ENCODE measurements around the gene CXCR6. TPM values are rescaled to one million over a fixed set of nuclear protein-coding genes. Genes with fewer than 3 reads are reported as not detected.

CXCR6 gene
- total and polyA plus RNA-seq, 2 of the 8 experiments (the other 6 are each of a cell fraction or from before 2014, with no cell fraction given): not detected

DNA sequence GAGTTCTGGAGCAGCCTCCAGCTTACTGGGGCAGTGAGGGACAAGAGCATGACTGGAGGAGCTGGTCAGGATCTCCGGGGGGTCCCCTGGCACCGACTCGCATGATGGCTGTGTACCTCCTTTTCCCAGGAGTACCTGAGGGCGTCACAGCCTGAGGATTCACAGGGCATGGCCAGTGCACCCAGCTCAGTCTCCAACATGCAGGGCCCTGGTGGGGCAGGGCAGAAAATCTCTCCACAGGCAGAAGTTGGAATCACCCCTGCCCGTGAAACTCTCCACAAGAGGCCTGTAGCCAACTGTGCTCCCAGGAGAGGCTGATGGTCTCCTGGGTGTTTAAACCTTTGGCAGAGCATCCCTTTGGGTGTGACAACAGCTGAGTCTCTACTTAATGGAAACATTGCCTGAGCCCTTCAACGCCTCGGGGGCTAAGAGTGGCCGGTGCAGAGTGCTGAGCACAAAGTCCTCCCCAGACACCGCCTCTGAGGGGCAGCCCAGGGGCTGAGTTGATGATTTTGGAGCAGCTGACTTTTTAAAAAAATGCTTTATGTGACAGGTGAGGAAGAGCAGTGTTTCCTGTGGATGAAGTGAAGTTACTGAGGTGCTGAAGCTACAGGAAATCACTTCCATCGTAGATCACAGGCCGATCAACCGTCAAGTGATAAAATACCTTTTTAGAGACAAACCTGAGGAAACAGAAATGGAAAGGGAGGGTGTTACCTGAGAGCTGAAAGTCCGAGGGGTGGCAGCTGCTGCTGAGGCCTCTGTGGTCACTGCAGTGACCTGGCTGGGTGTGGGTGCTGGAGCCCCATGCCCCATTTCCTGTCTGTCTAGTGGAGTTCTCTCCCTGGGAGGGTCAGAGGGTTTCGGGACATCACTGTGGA, 21.9 kb upstream of the CXCR6 start:
- no peak overlapping the region for H3K27ac ChIP-seq (ENCODE audit: low read depth, low read length)
- no peak overlapping the region for H4K8ac ChIP-seq (ENCODE audit: extremely low read depth, insufficient read depth, low read length)
- WGBS, 2 experiments (ENCODE audit: extremely low coverage in 1 of 2, insufficient coverage in 1 of 2, insufficient read length in 1 of 2, insufficient replicate concordance in 2 of 2, low coverage in 1 of 2, low lambda C conversion rate in 2 of 2, missing lambda C conversion rate in 1 of 2): 92% methylated on average over 14 of the region's 14 CpGs; no CpG with 5 or more reads in 1 of the 2 experiments
- no peak overlapping the region for H2BK5ac ChIP-seq (ENCODE audit: low read depth, low read length)
- no peak overlapping the region for H3K4ac ChIP-seq (replicated peaks; ENCODE audit: insufficient read length, low read depth, low read length)
- no peak overlapping the region for H3K4me3 ChIP-seq (ENCODE audit: extremely low read depth in 1 of 4, insufficient read depth in 2 of 4, low read depth in 3 of 4, low read length in 4 of 4)
- no peaks in the 10 kb centered on the region for H3K27me3 ChIP-seq (replicated peaks in 1 of 4; ENCODE audit: control insufficient read depth in 3 of 4, extremely low read depth in 1 of 4, insufficient read depth in 3 of 4, low read length in 3 of 4)
- H4K91ac ChIP-seq (replicated peaks; ENCODE audit: insufficient read length, low read length): no peak overlapping the region
- no peak overlapping the region for H3K18ac ChIP-seq (ENCODE audit: extremely low read depth, low read length)
- H2AFZ ChIP-seq (ENCODE audit: low read length): no peak overlapping the region
- FAIRE-seq: no peak
- H2BK20ac ChIP-seq (ENCODE audit: low read length): no peak overlapping the region
- CTCF ChIA-PET (ENCODE audit: partially characterized antibody): interaction anchor here (0.7 to 5.4 kb wide), 6 partner anchors 8 to 45 kb away, joined by 3 to 35 read pairs (median 6); no protein-coding TSS in a partner anchor
- no peaks in the 10 kb centered on the region; the same call in 1 of the 2 replicates for H3K79me1 ChIP-seq (ENCODE audit: low read depth, low read length)
- no peaks in the 10 kb centered on the region for H3K79me2 ChIP-seq (ENCODE audit: control insufficient read depth in 1 of 2, insufficient read depth in 2 of 2, low read length in 2 of 2)
- TF ChIP-seq SIRT6 (IDR thresholded peaks at IDR 0.05; ENCODE audit: low read length): no peak
- no peak for TF ChIP-seq KDM1A (IDR thresholded peaks at IDR 0.05; ENCODE audit: borderline replicate concordance, low read length)
- TF ChIP-seq TAF1 (IDR thresholded peaks at IDR 0.05; ENCODE audit: low read depth, low read length): no peak
- 0 out of 2 replicates have a peak, but pooled peaks have one; percentile 27 for TF ChIP-seq POLR2AphosphoS5 (IDR thresholded peaks at IDR 0.05; ENCODE audit: low read depth, low read length)
- no peaks in the 10 kb centered on the region for H3K9me3 ChIP-seq (ENCODE audit: insufficient read depth in 2 of 2, low read depth in 1 of 2, low read length in 1 of 2)
- H2BK12ac ChIP-seq (ENCODE audit: low read depth, low read length): no peak overlapping the region
- no peak overlapping the region for H2AK5ac ChIP-seq (ENCODE audit: low read depth, low read length)
- H4K5ac ChIP-seq (ENCODE audit: insufficient read length, low read depth, low read length): no peak overlapping the region
- no peak overlapping the region for H2BK120ac ChIP-seq (replicated peaks; ENCODE audit: low read depth, low read length)
- DNase-seq (ENCODE audit: low read depth in 1 of 2, low spot score in 2 of 2): no peak
- H3K4me1 ChIP-seq (replicated peaks in 1 of 4; ENCODE audit: control insufficient read depth in 3 of 4, insufficient read depth in 4 of 4, low read length in 3 of 4): no peaks in the 10 kb centered on the region
- no peak overlapping the region for H3K14ac ChIP-seq (ENCODE audit: insufficient read length)
- H3K23me2 ChIP-seq (ENCODE audit: low read depth, low read length): no peaks in the 10 kb centered on the region
- no peak overlapping the region for H3K23ac ChIP-seq (ENCODE audit: insufficient read length)
- no peak overlapping the region for H3K56ac ChIP-seq (replicated peaks; ENCODE audit: insufficient read length, low read depth, low read length)
- H2BK15ac ChIP-seq (ENCODE audit: low read length): no peak overlapping the region
- POLR2A ChIA-PET (ENCODE audit: partially characterized antibody): interaction anchor here (2.2 kb wide), 1 partner anchor 10 kb away, joined by 5 read pairs; no protein-coding TSS in a partner anchor
- peaks cover 0 to 3% of the 10 kb centered on the region in 2 experiments for H4K20me1 ChIP-seq (replicated peaks in 1 of 2; ENCODE audit: control insufficient read depth in 1 of 2, insufficient read depth in 2 of 2, low read length in 2 of 2)
- H3K4me2 ChIP-seq (ENCODE audit: insufficient read depth in 1 of 2, low read depth in 2 of 2, low read length in 2 of 2): no peak overlapping the region
- H3K9ac ChIP-seq (replicated peaks in 1 of 4; ENCODE audit: extremely low read depth in 1 of 4, low read depth in 3 of 4, low read length in 3 of 4): no peak overlapping the region
- H3K36me3 ChIP-seq (ENCODE audit: control insufficient read depth in 2 of 4, insufficient read depth in 4 of 4, low read length in 3 of 4): peaks cover 0 to 14% (median 9%) of the 10 kb centered on the region in 4 experiments; a peak in 7 of 8 replicates
